Naive thymus-derived CD8-positive, alpha-beta T cell (primary cell): Measurements from ENCODE around the gene CXXC5. TPM values are rescaled to one million over a fixed set of nuclear protein-coding genes. Genes with fewer than 3 reads are reported as not detected.
"Not testable (repeated sequence)": the region's sequence is repeated elsewhere in the genome, so short reads cannot be mapped to it uniquely, and the experiment has no call there.

Experiments
- ATAC-seq, 2 donors: fragments of 150-1000 bp; cut with Tn5 transposase in 1 of 2; sonication (Bioruptor Pico), chemical (Tn5 transposase) in 1 of 2; 1 replicate in 1 of 2; 2 replicates in 1 of 2; pipeline ENCODE4 v1.10.0; 2021; ENCODE audit warnings: mild to moderate bottlenecking in 2 of 2, moderate library complexity in 2 of 2
- POLR2A ChIA-PET: fragments of 350-600 bp; sonication (Branson Sonifier 250); formaldehyde crosslinking; loops from one replicate; lab custom pipeline; 2021; ENCODE audit warnings: antibody characterized with exemption; lab: Charles Lee
- DNase-seq, 10 donors: peaks; one replicate each; pipeline versions ENCODE4 v3.0.0 to v3.0.0-alpha.2; 2020 to 2022
- H3K27ac Mint-ChIP-seq, 10 donors: one replicate each; pipeline ENCODE4 v1.8.0; 2020 to 2022; ENCODE audit warnings: mild to moderate bottlenecking in 10 of 10, mixed read lengths in 10 of 10, moderate library complexity in 4 of 10, inconsistent platforms in 1 of 10
- H3K27me3 Mint-ChIP-seq, 5 donors: one replicate each; pipeline ENCODE4 v1.8.0; 2021 to 2022; ENCODE audit warnings: mixed read lengths in 5 of 5
- H3K36me3 Mint-ChIP-seq, 3 donors: one replicate each; pipeline ENCODE4 v1.8.0; 2020 to 2022; ENCODE audit warnings: mixed read lengths in 3 of 3, mild to moderate bottlenecking in 2 of 3, inconsistent platforms in 1 of 3
- H3K4me1 Mint-ChIP-seq, 4 donors: one replicate each; pipeline ENCODE4 v1.8.0; 2021 to 2022; ENCODE audit warnings: mixed read lengths in 4 of 4
- H3K4me3 Mint-ChIP-seq, 10 donors: one replicate each; pipeline ENCODE4 v1.8.0; 2020 to 2022; ENCODE audit warnings: mild to moderate bottlenecking in 10 of 10, mixed read lengths in 10 of 10, moderate library complexity in 6 of 10, inconsistent platforms in 1 of 10
- H3K9me3 Mint-ChIP-seq, 9 donors: one replicate each; pipeline ENCODE4 v1.8.0; 2020 to 2022; ENCODE audit warnings: mixed read lengths in 9 of 9, mild to moderate bottlenecking in 3 of 9, inconsistent platforms in 1 of 9, moderate library complexity in 1 of 9
- polyA plus RNA-seq, 3 donors: library from polyadenylated mRNA; unstranded; fragments of 300-500 nt; fragmentation: Illumina TruSeq; gene quantifications; one replicate each; pipeline ENCODE4 v1.2.3, GENCODE V29; 2021
- total RNA-seq, 8 experiments: library from RNA in 2 of 8; stranded (reverse) in 2 of 8; gene quantifications; one replicate each; pipeline ENCODE4 v1.2.3 and lab custom pipeline; 2021 to 2026

The CXXC5 gene
- total and polyA plus RNA-seq, 5 experiments from 2014 or later = 2.6 to 24.6 (median 6.8) TPM

DNA sequence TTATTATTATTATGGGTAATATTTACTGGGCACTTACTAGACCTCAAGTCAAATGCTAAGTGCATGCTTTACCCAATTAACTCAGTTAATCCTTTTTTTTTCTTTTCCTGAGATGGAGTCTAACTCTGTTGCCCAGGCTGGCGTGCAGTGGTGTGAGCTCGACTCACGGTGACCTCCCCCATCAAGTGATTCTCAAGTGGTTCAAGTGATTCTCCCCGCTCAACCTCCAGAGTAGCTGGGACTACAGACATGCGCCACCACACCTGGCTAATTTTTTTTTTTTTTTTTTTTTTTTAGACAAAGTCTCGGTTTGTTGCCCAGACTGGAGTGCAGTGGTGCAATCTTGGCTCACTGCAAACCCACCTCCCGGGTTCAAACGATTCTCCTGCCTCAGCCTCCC is 69.1 kb downstream of the CXXC5 start:
- peaks cover 5 to 19% (median 6%) of the 10 kb centered on the region in 3 donors for H3K36me3 Mint-ChIP-seq
- no peaks in the 10 kb centered on the region for H3K27me3 Mint-ChIP-seq
- no peak for ATAC-seq
- H3K4me3 Mint-ChIP-seq = no peak overlapping the region
- H3K9me3 Mint-ChIP-seq = peaks cover 0 to 11% (median 4%) of the 10 kb centered on the region in 9 donors
- POLR2A ChIA-PET = interaction anchor here (0.7 to 1.0 kb wide), 2 partner anchors 16 to 82 kb away, joined by 5 to 7 read pairs; no protein-coding TSS in a partner anchor
- no peak for DNase-seq
- H3K27ac Mint-ChIP-seq = no peak overlapping the region
- peaks cover 2 to 13% (median 8%) of the 10 kb centered on the region in 4 donors for H3K4me1 Mint-ChIP-seq

- POLR2A ChIA-PET = interaction anchor here (0.6 kb wide), 1 partner anchor 31 kb away, joined by 3 read pairs; no protein-coding TSS in a partner anchor
- H3K27ac Mint-ChIP-seq, H3K27me3 Mint-ChIP-seq, DNase-seq, ATAC-seq, H3K4me1 Mint-ChIP-seq, H3K4me3 Mint-ChIP-seq: not testable (repeated sequence)
- H3K9me3 Mint-ChIP-seq = peaks cover 0 to 11% (median 4%) of the 10 kb centered on the region in 9 donors
- H3K36me3 Mint-ChIP-seq = peaks cover 5 to 21% (median 6%) of the 10 kb centered on the region in 3 donors
These were observed 70.3 kb downstream of the CXXC5 start for GRCh38 chr5:139718403-139718802.

DNA sequence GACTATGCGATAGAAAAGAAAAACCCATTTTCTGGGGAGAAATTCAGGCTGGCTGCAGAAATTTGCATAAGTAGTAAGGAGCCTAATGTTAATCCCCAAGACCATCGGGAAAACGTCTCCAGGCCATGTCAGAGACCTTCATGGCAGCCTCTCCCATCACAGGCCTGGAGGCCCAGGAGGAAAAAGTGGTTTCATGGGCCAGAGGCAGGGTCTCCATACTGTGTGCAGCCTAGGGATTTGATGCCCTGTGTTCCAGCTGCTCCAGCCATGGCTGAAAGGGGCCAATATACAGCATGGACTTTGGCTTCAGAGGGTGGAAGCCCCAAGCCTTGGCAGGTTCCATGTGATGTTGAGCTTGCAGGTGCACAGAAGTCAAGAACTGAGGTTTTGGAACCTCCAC is 71.8 kb downstream of the CXXC5 start:
- H3K4me1 Mint-ChIP-seq, H3K27me3 Mint-ChIP-seq, DNase-seq, H3K27ac Mint-ChIP-seq, ATAC-seq, H3K4me3 Mint-ChIP-seq: not testable (repeated sequence)
- peaks cover 5 to 21% (median 6%) of the 10 kb centered on the region in 3 donors for H3K36me3 Mint-ChIP-seq
- POLR2A ChIA-PET = interaction anchor here (1.1 kb wide), 1 partner anchor 10 kb away, joined by 8 read pairs; no protein-coding TSS in a partner anchor
- H3K9me3 Mint-ChIP-seq = peaks cover 0 to 11% (median 4%) of the 10 kb centered on the region in 9 donors

- DNase-seq = no peak
- Mint-ChIP-seq H3K27ac (no peak overlapping the region), H3K4me3 (no peak overlapping the region), H3K27me3 (no peaks in the 10 kb centered on the region), H3K36me3 (peaks cover 0 to 8% (median 0%) of the 10 kb centered on the region in 3 donors), H3K4me1 (peaks cover 0 to 2% (median under 1%) of the 10 kb centered on the region in 4 donors), H3K9me3 (peaks cover 0 to 4% (median 0%) of the 10 kb centered on the region in 9 donors)
- POLR2A ChIA-PET = no interaction called here
- ATAC-seq = no peak
These were observed 75.9 kb downstream of the CXXC5 start for GRCh38 chr5:139723986-139724587.

- Mint-ChIP-seq H3K27me3 (no peaks in the 10 kb centered on the region), H3K36me3 (peaks cover 0 to 5% (median 0%) of the 10 kb centered on the region in 3 donors), H3K9me3 (no peaks in the 10 kb centered on the region), H3K4me1 (peaks cover 0 to 2% (median under 1%) of the 10 kb centered on the region in 4 donors), H3K4me3 (no peak overlapping the region), H3K27ac (peak overlapping the region in 1 of 10 donors; percentile 16)
- no peak for ATAC-seq
- POLR2A ChIA-PET = no interaction called here
- DNase-seq = no peak
These were observed 77.1 kb downstream of the CXXC5 start for GRCh38 chr5:139725073-139725830.

DNA sequence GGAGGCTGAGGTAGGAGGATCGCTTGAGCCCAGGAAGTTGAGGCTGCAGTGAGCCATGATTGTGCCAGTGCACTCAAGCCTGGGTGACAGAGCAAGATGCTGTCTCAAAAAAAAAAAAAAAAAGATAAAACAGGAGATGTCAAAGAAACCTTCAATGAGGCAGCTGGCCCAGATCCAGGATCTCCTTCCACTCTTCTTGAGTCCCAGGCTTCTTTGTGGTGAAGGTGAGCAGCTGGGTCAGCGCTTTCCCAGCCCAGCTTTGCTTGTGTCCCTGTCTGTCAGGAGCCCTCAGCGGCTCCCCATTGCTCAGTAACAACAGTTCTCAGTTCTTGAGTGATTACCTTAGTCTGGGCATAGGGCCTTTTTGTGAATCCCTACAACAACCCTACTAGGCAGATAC is 78.1 kb downstream of the CXXC5 start:
- Mint-ChIP-seq H3K27me3 (no peaks in the 10 kb centered on the region), H3K4me3 (no peak overlapping the region), H3K4me1 (peaks cover 0 to 2% (median under 1%) of the 10 kb centered on the region in 4 donors), H3K27ac (no peak overlapping the region), H3K36me3 (peaks cover 0 to 2% (median 0%) of the 10 kb centered on the region in 3 donors), H3K9me3 (no peaks in the 10 kb centered on the region)
- POLR2A ChIA-PET = interaction anchor here (0.6 kb wide), 1 partner anchor 123 kb away, joined by 3 read pairs; no protein-coding TSS in a partner anchor
- DNase-seq = no peak
- no peak for ATAC-seq

DNA sequence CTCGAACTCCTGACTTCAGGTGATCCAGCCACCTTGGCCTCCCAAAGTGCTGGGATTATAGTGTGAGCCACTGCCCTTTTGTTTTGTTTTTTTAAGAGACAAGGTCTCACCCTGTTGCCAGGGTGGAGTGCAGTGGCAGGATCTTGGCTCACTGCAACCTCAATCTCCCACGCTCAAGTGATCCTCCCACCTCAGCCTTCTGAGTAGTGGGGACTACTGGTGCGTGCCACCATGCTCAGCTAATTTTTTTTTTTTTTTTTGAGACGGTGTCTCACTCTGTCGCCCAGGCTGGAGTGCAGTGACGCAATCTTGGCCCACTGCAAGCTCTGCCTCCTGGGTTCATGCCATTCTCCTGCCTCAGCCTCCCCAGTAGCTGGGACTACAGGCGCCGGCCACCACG is 79.5 kb downstream of the CXXC5 start:
- H3K9me3 Mint-ChIP-seq, POLR2A ChIA-PET, H3K27me3 Mint-ChIP-seq, DNase-seq, H3K4me3 Mint-ChIP-seq, H3K36me3 Mint-ChIP-seq, H3K4me1 Mint-ChIP-seq, ATAC-seq: not testable (repeated sequence)
- H3K27ac Mint-ChIP-seq = peak overlapping the region in 1 of 10 donors; percentile 43

GRCh38 chr5:139731281-139731680 is 83.1 kb downstream of the CXXC5 start:
- Mint-ChIP-seq H3K27me3 (no peaks in the 10 kb centered on the region), H3K27ac (peak overlapping the region in 2 of 10 donors; percentile 27 to 65), H3K9me3 (no peaks in the 10 kb centered on the region), H3K36me3 (no peaks in the 10 kb centered on the region), H3K4me1 (no peaks in the 10 kb centered on the region), H3K4me3 (no peak overlapping the region)
- ATAC-seq (no peak), DNase-seq (no peak)
- POLR2A ChIA-PET = no interaction called here

GRCh38 chr5:139732019-139732418 is 83.9 kb downstream of the CXXC5 start:
- POLR2A ChIA-PET = no interaction called here
- DNase-seq (no peak), ATAC-seq (no peak)
- no peak overlapping the region for H3K4me3 Mint-ChIP-seq
- no peaks in the 10 kb centered on the region for H3K9me3 Mint-ChIP-seq
- no peaks in the 10 kb centered on the region for H3K4me1 Mint-ChIP-seq
- H3K27ac Mint-ChIP-seq = peak overlapping the region in 1 of 10 donors; percentile 4
- H3K27me3 Mint-ChIP-seq = no peaks in the 10 kb centered on the region
- H3K36me3 Mint-ChIP-seq = no peaks in the 10 kb centered on the region

GRCh38 chr5:139733010-139733688 is 85.0 kb downstream of the CXXC5 start:
- Mint-ChIP-seq H3K27ac (no peak overlapping the region), H3K4me1 (no peaks in the 10 kb centered on the region), H3K27me3 (no peaks in the 10 kb centered on the region), H3K36me3 (no peaks in the 10 kb centered on the region), H3K4me3 (no peak overlapping the region), H3K9me3 (no peaks in the 10 kb centered on the region)
- POLR2A ChIA-PET = no interaction called here
- peak in 1 of 10 donors; percentile 27 for DNase-seq
- no peak for ATAC-seq
